HCT116 (cell line): ENCODE data around the gene IDI1.

ENCODE experiments used
- POLR2A ChIP-seq: IDR thresholded peaks from 2 replicates; pipeline ENCODE4 v1.7.0; 2011; ENCODE audit warnings: borderline replicate concordance; ENCODE audit not compliant: insufficient read depth, insufficient read length; ENCODE audit errors: extremely low read depth
- POLR2AphosphoS5 ChIP-seq: IDR thresholded peaks from 2 replicates; pipeline ENCODE4 v1.6.1; 2011; ENCODE audit warnings: mild to moderate bottlenecking, low read depth, low read length, moderate library complexity
- RAD21 ChIP-seq: IDR thresholded peaks from 2 replicates; pipeline ENCODE4 v1.6.1; 2012; ENCODE audit warnings: low read depth, mild to moderate bottlenecking
- SIN3A ChIP-seq: IDR thresholded peaks from 2 replicates; pipeline ENCODE4 v1.6.1; 2012; ENCODE audit warnings: low read depth
- ZFX ChIP-seq: fragments of 450-650 bp; IDR thresholded peaks from 2 replicates; pipeline ENCODE4 v1.6.1; 2017
- TF ChIP-seq, protein P1 (sequence below): IDR thresholded peaks from 2 replicates; pipeline ENCODE4 v1.6.1; 2012; ENCODE audit warnings: low read depth
- TF ChIP-seq, protein P2 (sequence below): IDR thresholded peaks from 2 replicates; pipeline ENCODE4 v1.6.1; 2012
- TF ChIP-seq, protein P3 (sequence below), 3 experiments: fragments of 200-600 bp in 1 of 3; sonication (generic) in 1 of 3; IDR thresholded peaks in 2 of 3; conservative IDR thresholded peaks in 1 of 3; 2 replicates each; pipeline ENCODE4 v1.5.1; 2012 to 2017; ENCODE audit warnings: low read depth in 2 of 3, low read length in 2 of 3, antibody characterized with exemption in 1 of 3, borderline replicate concordance in 1 of 3, control low read depth in 1 of 3, mild to moderate bottlenecking in 1 of 3, mixed read lengths in 1 of 3, mixed run types in 1 of 3, moderate library complexity in 1 of 3; ENCODE audit not compliant: insufficient read depth in 1 of 3

DNA sequence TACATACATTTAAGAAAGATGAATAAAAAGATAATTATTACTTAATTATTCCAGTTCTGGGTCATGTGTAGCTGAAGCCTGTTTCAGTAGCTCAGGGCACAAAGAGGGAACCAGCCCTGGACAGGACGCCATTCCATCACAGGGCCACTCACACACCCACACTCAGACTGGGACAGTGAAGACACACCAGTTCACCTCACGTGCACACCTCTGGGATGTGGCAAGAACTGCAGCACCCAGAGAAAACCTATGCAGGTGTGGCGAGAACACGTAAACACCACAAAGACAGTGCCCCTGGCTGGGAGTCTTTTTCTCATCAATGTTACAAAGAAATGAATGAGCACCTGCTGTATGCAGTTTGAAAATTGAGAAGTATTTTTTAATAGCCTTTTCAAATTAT, 1.6 kb upstream of the IDI1 start:
- TF ChIP-seq POLR2A: no peak
- TF ChIP-seq, protein P1, sequence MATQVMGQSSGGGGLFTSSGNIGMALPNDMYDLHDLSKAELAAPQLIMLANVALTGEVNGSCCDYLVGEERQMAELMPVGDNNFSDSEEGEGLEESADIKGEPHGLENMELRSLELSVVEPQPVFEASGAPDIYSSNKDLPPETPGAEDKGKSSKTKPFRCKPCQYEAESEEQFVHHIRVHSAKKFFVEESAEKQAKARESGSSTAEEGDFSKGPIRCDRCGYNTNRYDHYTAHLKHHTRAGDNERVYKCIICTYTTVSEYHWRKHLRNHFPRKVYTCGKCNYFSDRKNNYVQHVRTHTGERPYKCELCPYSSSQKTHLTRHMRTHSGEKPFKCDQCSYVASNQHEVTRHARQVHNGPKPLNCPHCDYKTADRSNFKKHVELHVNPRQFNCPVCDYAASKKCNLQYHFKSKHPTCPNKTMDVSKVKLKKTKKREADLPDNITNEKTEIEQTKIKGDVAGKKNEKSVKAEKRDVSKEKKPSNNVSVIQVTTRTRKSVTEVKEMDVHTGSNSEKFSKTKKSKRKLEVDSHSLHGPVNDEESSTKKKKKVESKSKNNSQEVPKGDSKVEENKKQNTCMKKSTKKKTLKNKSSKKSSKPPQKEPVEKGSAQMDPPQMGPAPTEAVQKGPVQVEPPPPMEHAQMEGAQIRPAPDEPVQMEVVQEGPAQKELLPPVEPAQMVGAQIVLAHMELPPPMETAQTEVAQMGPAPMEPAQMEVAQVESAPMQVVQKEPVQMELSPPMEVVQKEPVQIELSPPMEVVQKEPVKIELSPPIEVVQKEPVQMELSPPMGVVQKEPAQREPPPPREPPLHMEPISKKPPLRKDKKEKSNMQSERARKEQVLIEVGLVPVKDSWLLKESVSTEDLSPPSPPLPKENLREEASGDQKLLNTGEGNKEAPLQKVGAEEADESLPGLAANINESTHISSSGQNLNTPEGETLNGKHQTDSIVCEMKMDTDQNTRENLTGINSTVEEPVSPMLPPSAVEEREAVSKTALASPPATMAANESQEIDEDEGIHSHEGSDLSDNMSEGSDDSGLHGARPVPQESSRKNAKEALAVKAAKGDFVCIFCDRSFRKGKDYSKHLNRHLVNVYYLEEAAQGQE: no peak
- TF ChIP-seq, protein P2, sequence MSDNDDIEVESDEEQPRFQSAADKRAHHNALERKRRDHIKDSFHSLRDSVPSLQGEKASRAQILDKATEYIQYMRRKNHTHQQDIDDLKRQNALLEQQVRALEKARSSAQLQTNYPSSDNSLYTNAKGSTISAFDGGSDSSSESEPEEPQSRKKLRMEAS: peak; percentile 64
- TF ChIP-seq, protein P3, sequence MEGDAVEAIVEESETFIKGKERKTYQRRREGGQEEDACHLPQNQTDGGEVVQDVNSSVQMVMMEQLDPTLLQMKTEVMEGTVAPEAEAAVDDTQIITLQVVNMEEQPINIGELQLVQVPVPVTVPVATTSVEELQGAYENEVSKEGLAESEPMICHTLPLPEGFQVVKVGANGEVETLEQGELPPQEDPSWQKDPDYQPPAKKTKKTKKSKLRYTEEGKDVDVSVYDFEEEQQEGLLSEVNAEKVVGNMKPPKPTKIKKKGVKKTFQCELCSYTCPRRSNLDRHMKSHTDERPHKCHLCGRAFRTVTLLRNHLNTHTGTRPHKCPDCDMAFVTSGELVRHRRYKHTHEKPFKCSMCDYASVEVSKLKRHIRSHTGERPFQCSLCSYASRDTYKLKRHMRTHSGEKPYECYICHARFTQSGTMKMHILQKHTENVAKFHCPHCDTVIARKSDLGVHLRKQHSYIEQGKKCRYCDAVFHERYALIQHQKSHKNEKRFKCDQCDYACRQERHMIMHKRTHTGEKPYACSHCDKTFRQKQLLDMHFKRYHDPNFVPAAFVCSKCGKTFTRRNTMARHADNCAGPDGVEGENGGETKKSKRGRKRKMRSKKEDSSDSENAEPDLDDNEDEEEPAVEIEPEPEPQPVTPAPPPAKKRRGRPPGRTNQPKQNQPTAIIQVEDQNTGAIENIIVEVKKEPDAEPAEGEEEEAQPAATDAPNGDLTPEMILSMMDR (IDR thresholded peaks at IDR 0.05 in 2 of 3, conservative IDR thresholded peaks at IDR 0.05 in 1 of 3; ENCODE audit: borderline replicate concordance in 1 of 3, insufficient read depth in 1 of 3, low read depth in 2 of 3, low read length in 2 of 3): peak in 1 of 3 experiments; percentile 23; a peak in 1 of 6 replicates
- TF ChIP-seq SIN3A: no peak
- TF ChIP-seq POLR2AphosphoS5: no peak
- TF ChIP-seq RAD21: no peak
- TF ChIP-seq ZFX: no peak
